Body of pancreas (tissue), 4 donors: ENCODE results near the gene TLK2. TPM values are rescaled to one million over a fixed set of nuclear protein-coding genes. Genes with fewer than 3 reads are reported as not detected.

Experiments used
- ATAC-seq: fragments of 150-250 bp; one replicate; pipeline ENCODE4 v1.9.1; 2016
- DNase-seq, 4 donors: peaks; one replicate each; pipeline ENCODE4 v3.0.0-alpha.2; 2019
- H3K27ac ChIP-seq, 4 donors: fragments of 200-600 bp; sonication (generic); 1 replicate in 3 of 4; 2 replicates in 1 of 4; pipeline versions ENCODE4 v1.5.1 to v1.6.1; 2016 to 2019; ENCODE audit warnings: mild to moderate bottlenecking in 1 of 4, mixed read lengths in 1 of 4, moderate library complexity in 1 of 4
- H3K27me3 ChIP-seq, 2 donors: fragments of 200-600 bp; sonication (generic); one replicate each; pipeline ENCODE4 v1.6.0; 2016; ENCODE audit warnings: mild to moderate bottlenecking in 1 of 2
- H3K36me3 ChIP-seq, 2 donors: fragments of 200-600 bp; sonication (generic); replicated peaks in 1 of 2; 2 replicates each; pipeline ENCODE4 v1.5.1; 2016; ENCODE audit warnings: low read depth in 2 of 2; ENCODE audit not compliant: insufficient read depth in 1 of 2
- H3K4me1 ChIP-seq: fragments of 200-600 bp; sonication (generic); one replicate; pipeline ENCODE4 v1.6.0; 2016
- H3K4me3 ChIP-seq, 2 donors: fragments of 200-600 bp; sonication (generic); 1 replicate in 1 of 2; 2 replicates in 1 of 2; pipeline ENCODE4 v1.5.1; 2016 to 2019
- H3K9me3 ChIP-seq, 3 donors: fragments of 200-600 bp; sonication (generic); 1 replicate in 2 of 3; 2 replicates in 1 of 3; pipeline ENCODE4 v1.5.1; 2016
- POLR2A ChIP-seq, 3 donors: fragments of 450-650 bp; IDR thresholded peaks; one replicate each; pipeline ENCODE4 v1.6.1; 2016; ENCODE audit warnings: antibody characterized with exemption in 3 of 3, mild to moderate bottlenecking in 2 of 3
- WGBS, 2 donors: methylation state at CpG; one replicate each; pipeline ENCODE4 v1.1.5; 2017; 5-methylcytosine and 5-hydroxymethylcytosine counted together
- intact Hi-C: fragments of 100-400 bp; cut with DNase I; formaldehyde crosslinking; loops from one replicate; pipeline ENCODE4 v1.15.1; 2023
- total RNA-seq, 2 donors: library from RNA; depleted of rRNA; stranded (reverse); fragments of >200 nt; gene quantifications; one replicate each; pipeline ENCODE4 v1.1.0, GENCODE V29; 2016
- TF ChIP-seq, protein P1 (sequence below), 7 experiments: fragments of 450-650 bp in 4 of 7; fragments of 200-600 bp in 3 of 7; sonication (generic) in 3 of 7; IDR thresholded peaks; one replicate each; pipeline ENCODE4 v1.5.1; 2016 to 2019; ENCODE audit warnings: antibody characterized with exemption in 7 of 7

TLK2 gene
- total RNA-seq, 2 donors from 2014 or later = 20.8 to 54.1 TPM

DNA sequence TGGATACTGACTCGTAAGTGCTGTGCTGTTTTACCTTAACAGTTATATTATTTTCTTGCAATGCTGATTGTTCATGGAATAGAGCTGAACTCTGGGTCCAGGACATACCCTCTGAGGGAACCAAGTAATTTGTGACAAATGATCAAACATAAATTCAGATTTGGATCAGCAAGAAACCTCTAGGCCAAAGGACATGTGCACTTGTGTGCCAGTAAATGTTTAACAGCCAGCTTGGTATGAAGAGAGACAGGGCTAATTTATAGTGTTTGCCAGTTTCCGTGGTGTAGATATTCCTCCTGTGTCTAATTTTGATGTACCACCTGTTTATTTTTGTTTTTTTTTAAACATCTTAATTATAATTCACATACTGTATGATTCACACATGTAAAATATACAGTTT is 118.0 kb downstream of the TLK2 start:
- ATAC-seq (no peak), DNase-seq (no peak)
- H3K27ac ChIP-seq = no peak overlapping the region
- 92 to 98% methylated on average over 2 of the region's 2 CpGs for WGBS, 2 donors
- TF ChIP-seq, protein P1, sequence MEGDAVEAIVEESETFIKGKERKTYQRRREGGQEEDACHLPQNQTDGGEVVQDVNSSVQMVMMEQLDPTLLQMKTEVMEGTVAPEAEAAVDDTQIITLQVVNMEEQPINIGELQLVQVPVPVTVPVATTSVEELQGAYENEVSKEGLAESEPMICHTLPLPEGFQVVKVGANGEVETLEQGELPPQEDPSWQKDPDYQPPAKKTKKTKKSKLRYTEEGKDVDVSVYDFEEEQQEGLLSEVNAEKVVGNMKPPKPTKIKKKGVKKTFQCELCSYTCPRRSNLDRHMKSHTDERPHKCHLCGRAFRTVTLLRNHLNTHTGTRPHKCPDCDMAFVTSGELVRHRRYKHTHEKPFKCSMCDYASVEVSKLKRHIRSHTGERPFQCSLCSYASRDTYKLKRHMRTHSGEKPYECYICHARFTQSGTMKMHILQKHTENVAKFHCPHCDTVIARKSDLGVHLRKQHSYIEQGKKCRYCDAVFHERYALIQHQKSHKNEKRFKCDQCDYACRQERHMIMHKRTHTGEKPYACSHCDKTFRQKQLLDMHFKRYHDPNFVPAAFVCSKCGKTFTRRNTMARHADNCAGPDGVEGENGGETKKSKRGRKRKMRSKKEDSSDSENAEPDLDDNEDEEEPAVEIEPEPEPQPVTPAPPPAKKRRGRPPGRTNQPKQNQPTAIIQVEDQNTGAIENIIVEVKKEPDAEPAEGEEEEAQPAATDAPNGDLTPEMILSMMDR (IDR thresholded peaks at IDR 0.05) = no peak
- no peak for TF ChIP-seq POLR2A (IDR thresholded peaks at IDR 0.05)
- H3K9me3 ChIP-seq = no peaks in the 10 kb centered on the region
- intact Hi-C loops = no loop called here
- H3K4me3 ChIP-seq = no peak overlapping the region
- no peaks in the 10 kb centered on the region for H3K27me3 ChIP-seq
- H3K36me3 ChIP-seq = peaks cover 0 to 15% of the 10 kb centered on the region in 2 donors
- no peaks in the 10 kb centered on the region for H3K4me1 ChIP-seq

DNA sequence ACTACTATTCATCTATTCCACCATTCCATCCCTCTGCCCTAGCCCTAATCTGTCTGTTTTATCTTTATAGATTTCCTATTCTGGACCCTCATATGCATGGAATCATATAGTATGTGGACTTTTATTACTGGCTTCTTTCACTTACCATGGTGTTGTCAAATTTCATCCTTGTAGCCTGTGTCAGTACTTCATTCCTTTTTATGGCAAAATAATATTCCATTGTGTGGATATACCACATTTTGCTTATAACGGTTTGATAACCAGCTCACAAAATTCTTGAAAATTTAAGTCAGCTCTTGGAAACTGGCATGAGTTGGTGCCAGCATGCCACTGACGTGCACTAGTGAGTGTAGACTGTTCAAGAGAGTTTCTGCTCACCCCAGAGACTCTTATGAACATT is 118.5 kb downstream of the TLK2 start:
- Histone ChIP-seq H3K4me1 (no peaks in the 10 kb centered on the region), H3K27me3 (no peaks in the 10 kb centered on the region), H3K27ac (no peak overlapping the region), H3K9me3 (no peaks in the 10 kb centered on the region), H3K4me3 (no peak overlapping the region), H3K36me3 (peaks cover 0 to 15% of the 10 kb centered on the region in 2 donors)
- intact Hi-C loops = no loop called here
- no peak for ATAC-seq
- TF ChIP-seq, protein P1 (IDR thresholded peaks at IDR 0.05) = no peak
- no peak for TF ChIP-seq POLR2A (IDR thresholded peaks at IDR 0.05)
- WGBS, 2 donors = 96 to 98% methylated on average over 2 of the region's 2 CpGs
- DNase-seq = no peak

DNA sequence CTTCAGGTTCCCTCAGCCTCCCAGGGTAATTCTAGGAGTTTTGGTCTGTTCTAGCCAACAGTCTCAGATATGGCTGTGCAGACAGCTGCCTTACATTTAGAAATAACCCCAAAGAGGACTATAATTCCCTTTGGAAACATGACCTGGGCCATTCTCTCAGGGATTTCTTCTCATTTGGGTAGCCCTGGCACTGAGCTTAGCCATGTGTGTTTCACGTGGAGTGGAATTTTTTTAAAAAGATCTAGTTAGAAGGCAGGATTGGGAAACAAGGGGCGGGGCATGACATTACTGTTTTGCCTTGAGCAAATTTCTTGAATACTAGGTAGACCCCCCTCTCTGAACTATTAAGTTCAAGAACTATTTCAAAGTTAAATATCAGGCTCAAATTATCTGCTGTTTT is 119.3 kb downstream of the TLK2 start:
- Histone ChIP-seq H3K4me1 (no peaks in the 10 kb centered on the region), H3K27ac (no peak overlapping the region), H3K27me3 (no peaks in the 10 kb centered on the region), H3K4me3 (no peak overlapping the region), H3K9me3 (no peaks in the 10 kb centered on the region), H3K36me3 (peaks cover 0 to 15% of the 10 kb centered on the region in 2 donors)
- ATAC-seq = no peak
- WGBS, 2 donors = 85 to 88% methylated on average over 2 of the region's 2 CpGs
- DNase-seq = peak in 1 of 4 donors; percentile 14
- intact Hi-C loops = no loop called here
- TF ChIP-seq POLR2A (IDR thresholded peaks at IDR 0.05) = no peak
- TF ChIP-seq, protein P1 (IDR thresholded peaks at IDR 0.05) = no peak

DNA sequence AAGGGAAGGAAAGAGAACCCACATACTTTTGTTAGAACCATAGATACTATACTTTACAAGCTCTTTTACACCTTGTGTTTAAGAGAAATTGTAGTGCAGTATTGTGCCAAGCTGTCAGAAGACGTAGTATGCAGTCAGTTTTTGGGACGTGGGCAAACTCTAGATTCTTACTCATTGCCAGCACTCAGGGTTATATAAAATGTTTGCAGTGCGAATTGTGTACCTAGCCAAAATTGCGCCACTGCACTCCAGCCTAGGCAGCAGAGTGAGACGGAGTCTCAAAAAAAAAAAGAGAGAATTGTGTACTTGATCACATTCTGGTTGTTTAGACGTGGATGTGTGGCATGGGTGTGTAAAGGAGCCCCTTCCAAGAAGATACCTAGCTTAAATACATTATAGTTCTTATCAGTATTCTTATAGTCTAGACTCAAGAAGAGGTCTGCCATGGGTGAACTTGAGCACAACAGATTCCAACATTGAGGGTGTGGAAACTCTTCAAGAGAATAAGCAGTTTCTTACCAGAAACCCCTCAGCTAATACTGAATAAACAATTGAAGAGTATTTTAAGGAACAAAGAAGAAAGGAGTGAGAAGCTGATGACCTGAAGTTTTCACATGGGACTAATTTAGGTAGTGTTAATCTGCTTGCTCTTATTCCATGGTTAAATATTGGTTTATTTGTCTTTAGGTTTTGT is 121.5 kb downstream of the TLK2 start:
- H3K27me3 ChIP-seq = no peaks in the 10 kb centered on the region
- no peak for DNase-seq
- H3K27ac ChIP-seq = no peak overlapping the region
- H3K4me3 ChIP-seq = no peak overlapping the region
- WGBS, 2 donors = 88 to 94% methylated on average over 6 of the region's 6 CpGs
- intact Hi-C loops = no loop called here
- peaks cover 0 to 16% of the 10 kb centered on the region in 2 donors for H3K36me3 ChIP-seq
- no peak for ATAC-seq
- H3K4me1 ChIP-seq = no peaks in the 10 kb centered on the region
- no peaks in the 10 kb centered on the region for H3K9me3 ChIP-seq
- TF ChIP-seq POLR2A (IDR thresholded peaks at IDR 0.05) = no peak
- TF ChIP-seq, protein P1 (IDR thresholded peaks at IDR 0.05) = no peak

DNA sequence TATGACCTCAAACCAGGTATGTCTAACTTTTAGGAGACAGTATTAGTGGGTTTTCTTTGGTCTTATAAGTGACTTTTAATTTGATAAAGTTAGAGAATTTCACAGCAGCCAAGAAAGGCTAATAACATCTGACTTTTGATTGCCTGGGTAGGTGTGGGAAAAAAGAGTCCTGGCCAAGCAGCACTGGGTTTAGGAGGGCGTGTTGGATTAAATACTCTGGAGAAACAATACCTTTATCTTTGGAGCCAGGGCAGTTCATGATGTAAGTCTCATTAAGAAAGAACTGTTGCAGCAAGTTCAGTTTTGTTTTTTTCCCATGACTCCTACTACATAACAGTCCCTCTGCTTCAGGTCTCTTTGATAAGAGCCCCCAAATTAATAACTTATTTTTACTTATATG is 122.2 kb downstream of the TLK2 start:
- Histone ChIP-seq H3K4me3 (no peak overlapping the region), H3K4me1 (no peaks in the 10 kb centered on the region), H3K27me3 (no peaks in the 10 kb centered on the region), H3K27ac (no peak overlapping the region), H3K9me3 (no peaks in the 10 kb centered on the region), H3K36me3 (peaks cover 0 to 16% of the 10 kb centered on the region in 2 donors)
- DNase-seq (no peak), ATAC-seq (no peak)
- TF ChIP-seq, protein P1 (IDR thresholded peaks at IDR 0.05) = no peak
- TF ChIP-seq POLR2A (IDR thresholded peaks at IDR 0.05) = no peak
- WGBS, 2 donors = 17 to 47% methylated on average over 1 of the region's 1 CpG
- intact Hi-C loops = no loop called here
